HepG2 (cell line): ENCODE results near the gene EFCAB14. TPM values are rescaled to one million over a fixed set of nuclear protein-coding genes. Genes with fewer than 3 reads are reported as not detected.

Experiments used
- ATAC-seq: fragments of 200-7000 bp; cut with Tn5 transposase; 3 replicates; pipeline ENCODE4 v1.9.1; 2020; ENCODE audit warnings: mild to moderate bottlenecking, moderate library complexity
- BruUV-seq: library from RNA; stranded (reverse); fragments of 400-500 nt; replicated peaks from 2 replicates; lab custom pipeline; 2021; lab: Mats Ljungman, UMichigan
- CTCF ChIA-PET: fragments of 300-600 bp; formaldehyde crosslinking; extraction: SDS; loops from one replicate; lab custom pipeline; 2021; ENCODE audit warnings: low total read pairs, inconsistent platforms, low intra/inter-chr PET ratio; lab: Yijun Ruan, JAX
- POLR2A ChIA-PET: fragments of 350-600 bp; sonication (Branson Sonifier 250); formaldehyde crosslinking; loops from one replicate; lab custom pipeline; 2020; ENCODE audit warnings: antibody characterized with exemption, inconsistent platforms; lab: Yijun Ruan, JAX
- DNase-seq: peaks from one replicate; pipeline ENCODE4 v3.0.0-alpha.2; 2015; ENCODE audit warnings: low spot score
- FAIRE-seq: peaks from 3 replicates; lab custom pipeline; 2011; peaks lifted over from hg19 to GRCh38; lab: Jason Lieb, UNC
- H2AFZ ChIP-seq: one replicate; pipeline ENCODE4 v1.6.1; 2011; ENCODE audit warnings: low read length, inconsistent platforms
- H3K27ac ChIP-seq: fragments of 300-600 bp; 3 replicates; pipeline ENCODE4 v1.8.0; 2011; ENCODE audit warnings: mixed run types, mild to moderate bottlenecking, mixed read lengths, low read length, inconsistent platforms; ENCODE audit not compliant: insufficient read depth; ENCODE audit errors: extremely low read length
- H3K27me3 ChIP-seq, 2 experiments: fragments of 200-600 bp in 1 of 2; 2 replicates in 1 of 2; 3 replicates in 1 of 2; pipeline versions ENCODE4 v1.6.0 to v1.8.0; 2011; ENCODE audit warnings: low read length in 2 of 2, mild to moderate bottlenecking in 2 of 2, moderate library complexity in 2 of 2, inconsistent platforms in 1 of 2; ENCODE audit not compliant: insufficient read depth in 2 of 2, control insufficient read depth in 1 of 2
- H3K36me3 ChIP-seq, 2 experiments: fragments of 200-600 bp in 1 of 2; replicated peaks in 1 of 2; 2 replicates in 1 of 2; 3 replicates in 1 of 2; pipeline versions ENCODE4 v1.5.1 to v1.8.0; 2011; ENCODE audit warnings: low read length in 2 of 2, inconsistent platforms in 1 of 2; ENCODE audit not compliant: insufficient read depth in 2 of 2, control insufficient read depth in 1 of 2
- H3K4me1 ChIP-seq: 2 replicates; pipeline ENCODE4 v1.5.1; 2012; ENCODE audit warnings: low read length, inconsistent platforms; ENCODE audit not compliant: insufficient read depth
- H3K4me2 ChIP-seq: 2 replicates; pipeline ENCODE4 v1.6.0; 2011; ENCODE audit warnings: low read depth, low read length, inconsistent platforms
- H3K4me3 ChIP-seq, 3 experiments: fragments of 200-600 bp in 1 of 3; sonication (generic), shearing (Covaris generic) in 1 of 3; replicated peaks in 1 of 3; 2 replicates each; pipeline ENCODE4 v1.5.1; 2011 to 2016; ENCODE audit warnings: low read length in 3 of 3, inconsistent platforms in 2 of 3, low read depth in 2 of 3, mild to moderate bottlenecking in 2 of 3, control low read depth in 1 of 3, mixed read lengths in 1 of 3; ENCODE audit not compliant: insufficient read depth in 1 of 3
- H3K79me2 ChIP-seq: one replicate; pipeline ENCODE4 v1.6.1; 2011; ENCODE audit warnings: low read length, inconsistent platforms; ENCODE audit not compliant: insufficient read depth
- H3K9ac ChIP-seq: 2 replicates; pipeline ENCODE4 v1.6.0; 2011; ENCODE audit warnings: mild to moderate bottlenecking, low read depth, low read length, inconsistent platforms; ENCODE audit not compliant: insufficient read depth
- H3K9me3 ChIP-seq: 2 replicates; pipeline ENCODE4 v1.5.1; 2012; ENCODE audit warnings: mild to moderate bottlenecking, low read length
- H4K20me1 ChIP-seq: 2 replicates; pipeline ENCODE4 v1.6.0; 2011; ENCODE audit warnings: inconsistent platforms, mild to moderate bottlenecking, low read length, moderate library complexity; ENCODE audit not compliant: insufficient read depth
- ASH2L ChIP-seq: fragments of 300-600, 200-600 bp; sonication (generic); IDR thresholded peaks from 2 replicates; pipeline ENCODE4 v1.7.0; 2017; ENCODE audit warnings: low read depth, mild to moderate bottlenecking, moderate library complexity, mixed read lengths, low read length; ENCODE audit not compliant: insufficient read length
- GLI4 ChIP-seq: sonication (generic); formaldehyde crosslinking; IDR thresholded peaks from 2 replicates; pipeline ENCODE4 v1.5.1; 2020; ENCODE audit warnings: missing genetic modification reagents, mild to moderate bottlenecking, moderate library complexity, borderline replicate concordance
- JUND ChIP-seq: sonication (generic); formaldehyde crosslinking; IDR thresholded peaks from 2 replicates; pipeline ENCODE4 v1.8.0; 2022; ENCODE audit warnings: mild to moderate bottlenecking, missing genetic modification reagents
- MNT ChIP-seq: fragments of 450-650 bp; IDR thresholded peaks from 2 replicates; pipeline ENCODE4 v1.6.1; 2016
- PRDM10 ChIP-seq: sonication (generic); formaldehyde crosslinking; IDR thresholded peaks from 2 replicates; pipeline ENCODE4 v1.4.0; 2020; ENCODE audit warnings: low read depth, missing genetic modification reagents
- PRDM15 ChIP-seq: sonication (generic); formaldehyde crosslinking; IDR thresholded peaks from 2 replicates; pipeline ENCODE4 v1.4.0; 2020; ENCODE audit warnings: missing genetic modification reagents
- ZNF121 ChIP-seq: sonication (generic); formaldehyde crosslinking; IDR thresholded peaks from 2 replicates; pipeline ENCODE4 v1.5.0; 2020; ENCODE audit warnings: mild to moderate bottlenecking, missing genetic modification reagents
- WGBS: methylation state at CpG from one replicate; pipeline ENCODE4 v1.1.6; 2017; ENCODE audit warnings: low lambda C conversion rate; 5-methylcytosine and 5-hydroxymethylcytosine counted together
- in situ Hi-C: cut with HindIII; loops from 2 replicates; pipeline ENCODE4 v1.10.0; 2017; ENCODE audit warnings: low pct_unique_long_range_greater_than_20kb; ENCODE audit not compliant: extremely low pct_ligation_motif_present
- intact Hi-C: fragments of 100-400 bp; cut with micrococcal nuclease; formaldehyde crosslinking; loops from one replicate; pipeline ENCODE4 v1.10.0; 2022; ENCODE audit not compliant: unreplicated experiment
- polyA plus RNA-seq, 8 experiments: library from polyadenylated mRNA; depleted of rRNA in 3 of 8; stranded (reverse) in 7 of 8; unstranded in 1 of 8; fragments of >200 nt; fragmentation: Illumina TruSeq in 4 of 8; extraction: Trizol in 4 of 8; gene quantifications; 2 replicates each; pipeline versions ENCODE4 v1.2.1 to v1.2.3, GENCODE V29; 2011 to 2016; ENCODE audit warnings: low read depth in 4 of 8, missing spikeins in 1 of 8, mixed read lengths in 1 of 8; ENCODE audit not compliant: insufficient read depth in 1 of 8
- total RNA-seq, 5 experiments: library from RNA; depleted of rRNA; stranded (reverse); fragments of >200 nt; fragmentation: Illumina TruSeq; extraction: Trizol; gene quantifications; 2 replicates each; pipeline ENCODE4 v1.2.3, GENCODE V29; 2016; ENCODE audit warnings: low read depth in 1 of 5

The EFCAB14 gene
- total and polyA plus RNA-seq, 2 of the 13 experiments (the other 11 are each of a cell fraction or from before 2014, with no cell fraction given) = 13.4 to 17.9 TPM

GRCh38 chr1:46653405-46653958 lies 65.4 kb downstream of the EFCAB14 start:
- Histone ChIP-seq H3K79me2 (no peaks in the 10 kb centered on the region), H3K4me2 (no peak overlapping the region), H3K9me3 (no peaks in the 10 kb centered on the region; the same call in 1 of the 2 replicates), H3K4me3 (no peak overlapping the region), H3K27ac (no peak overlapping the region), H3K4me1 (no peaks in the 10 kb centered on the region), H2AFZ (no peak overlapping the region), H4K20me1 (no peaks in the 10 kb centered on the region), H3K9ac (no peak overlapping the region), H3K27me3 (no peaks in the 10 kb centered on the region), H3K36me3 (peaks cover 6 to 43% of the 10 kb centered on the region in 2 experiments)
- intact Hi-C loops = no loop called here
- CTCF ChIA-PET = no interaction called here
- FAIRE-seq = no peak
- POLR2A ChIA-PET = no interaction called here
- DNase-seq = no peak
- TF ChIP-seq ZNF121 (CRISPR knock-in tag) = no peak
- no peak for TF ChIP-seq JUND
- TF ChIP-seq GLI4 (CRISPR knock-in tag) = no peak
- TF ChIP-seq ASH2L = no peak
- TF ChIP-seq MNT = peak; percentile 87
- TF ChIP-seq PRDM15 (CRISPR knock-in tag) = no peak
- TF ChIP-seq PRDM10 = no peak
- no TSS peak for BruUV-seq
- ATAC-seq = no peak
- in situ Hi-C loops = no loop called here
- WGBS = 96% methylated on average over 2 of the region's 2 CpGs
